NCI-H2081 (cell line): ENCODE data around the gene TPM3.
"Not testable (repeated sequence)": the region's sequence is repeated elsewhere in the genome, so short reads cannot be mapped to it uniquely, and the experiment has no call there.

Experiments used
- DNase-seq, 2 experiments: peaks; one replicate each; lab custom pipeline; 2025; lab: John Stamatoyannopoulos, UW

The TPM3 gene

GRCh38 chr1:154166207-154166606 lies 25.7 kb downstream of the TPM3 start:
- no peak for DNase-seq

- no peak for DNase-seq
These were observed 32.3 kb downstream of the TPM3 start for GRCh38 chr1:154159554-154159953.

- DNase-seq: no peak
These were observed 33.4 kb downstream of the TPM3 start for GRCh38 chr1:154158307-154159125.

GRCh38 chr1:154157520-154158306 lies 34.2 kb downstream of the TPM3 start:
- no peak for DNase-seq

GRCh38 chr1:154155251-154155650 lies 36.6 kb downstream of the TPM3 start:
- DNase-seq: no peak

- no peak for DNase-seq
These were observed 37.2 kb downstream of the TPM3 start, which contains the start of gene NUP210L for GRCh38 chr1:154154534-154155191. TSS of gene NUP210L (minus strand) at chr1:154155073.

- no peak for DNase-seq
These were observed 37.8 kb downstream of the TPM3 start for GRCh38 chr1:154154053-154154452.

GRCh38 chr1:154151311-154151710 lies 40.6 kb downstream of the TPM3 start:
- no peak for DNase-seq

GRCh38 chr1:154148807-154149206 lies 43.1 kb downstream of the TPM3 start:
- no peak for DNase-seq

- DNase-seq: not testable (repeated sequence)
These were observed 44.4 kb downstream of the TPM3 start for GRCh38 chr1:154147505-154147904.

GRCh38 chr1:154145986-154146385 lies 45.9 kb downstream of the TPM3 start:
- DNase-seq: no peak

- no peak for DNase-seq
These were observed 49.5 kb downstream of the TPM3 start for GRCh38 chr1:154142358-154142757.

- no peak for DNase-seq
These were observed 50.7 kb downstream of the TPM3 start for GRCh38 chr1:154141240-154141639.

GRCh38 chr1:154137888-154138287 lies 54.0 kb downstream of the TPM3 start:
- no peak for DNase-seq

- DNase-seq: no peak
These were observed 58.6 kb downstream of the TPM3 start for GRCh38 chr1:154133256-154133655.

- no peak for DNase-seq
These were observed 62.4 kb downstream of the TPM3 start for GRCh38 chr1:154129391-154129970.

GRCh38 chr1:154123205-154123604 lies 68.7 kb downstream of the TPM3 start:
- not testable (repeated sequence) for DNase-seq

- DNase-seq: no peak
These were observed 74.3 kb downstream of the TPM3 start for GRCh38 chr1:154117642-154118041.

GRCh38 chr1:154115180-154115579 lies 76.7 kb downstream of the TPM3 start:
- peak; percentile 8 to 23 for DNase-seq
